G401 (cell line): Measurements from ENCODE around the gene ZGPAT. TPM values are rescaled to one million over a fixed set of nuclear protein-coding genes. Genes with fewer than 3 reads are reported as not detected.

ENCODE experiments used
- DNase-seq: peaks from one replicate; pipeline ENCODE4 v3.0.0-alpha.2; 2015; ENCODE audit warnings: low spot score
- in situ Hi-C: cut with HindIII; loops from 2 replicates; pipeline ENCODE4 v1.10.0; 2016; ENCODE audit warnings: low sequenced_read_pairs, mixed read lengths
- total RNA-seq: library from RNA; depleted of rRNA; stranded (reverse); fragments of >200 nt; shearing (Covaris generic); gene quantifications from 2 replicates; pipeline ENCODE4 v1.2.3, GENCODE V29; 2014

ZGPAT gene
- total RNA-seq, 1 experiment from 2014 or later, result 52.7 TPM

DNA sequence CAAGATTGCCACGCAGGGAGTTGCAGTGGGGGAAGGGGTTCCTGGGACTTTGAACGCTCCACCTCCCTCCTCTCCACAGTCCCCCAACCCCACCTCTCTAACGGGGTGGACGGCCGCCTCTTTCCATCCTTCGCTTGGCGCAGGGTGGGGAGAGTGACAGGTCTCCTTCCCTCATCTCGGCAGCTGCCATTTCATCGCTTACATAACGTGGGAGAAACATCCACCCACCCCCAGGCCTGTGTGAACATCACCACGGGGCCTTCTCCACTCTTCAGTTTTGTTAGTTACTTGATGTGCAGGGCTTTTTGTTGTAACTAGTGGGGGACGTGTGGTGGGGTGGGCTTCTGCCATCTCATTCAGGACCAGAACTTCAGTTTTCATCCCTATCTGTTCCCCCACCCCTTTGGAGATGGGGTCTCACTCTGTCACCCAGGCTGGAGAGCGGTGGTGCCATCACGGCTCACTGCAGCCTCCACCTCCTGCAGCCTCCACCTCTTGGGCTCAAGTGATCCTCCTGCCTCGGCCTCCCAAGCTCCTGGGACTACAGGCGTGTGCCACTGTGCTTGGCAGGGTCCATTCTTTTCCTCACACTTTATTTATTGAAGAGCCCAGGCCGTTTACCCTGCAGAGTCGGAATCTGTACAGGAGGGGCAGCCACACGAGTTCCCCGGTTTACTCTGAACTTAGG is 32.0 kb upstream of the ZGPAT start:
- in situ Hi-C loops, result no loop called here

DNA sequence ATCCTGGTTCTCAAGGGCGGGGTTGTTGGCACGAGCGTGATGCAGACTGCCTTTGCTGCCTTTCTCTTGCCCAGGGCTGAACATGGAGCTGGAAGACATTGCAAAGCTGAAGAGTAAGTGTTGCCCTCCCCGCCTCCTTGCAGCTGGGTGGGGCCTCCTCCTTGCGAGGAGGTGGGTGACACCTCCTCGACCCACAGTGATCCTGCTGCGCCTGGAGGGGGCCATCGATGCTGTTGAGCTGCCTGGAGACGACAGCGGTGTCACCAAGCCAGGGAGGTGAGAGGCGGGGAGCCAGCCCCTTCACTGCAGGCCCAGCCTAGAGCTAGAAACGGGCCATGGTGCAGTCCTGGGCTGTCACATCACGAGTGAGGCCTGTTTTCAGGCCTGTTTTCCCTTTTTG is 29.8 kb upstream of the ZGPAT start:
- no peak for DNase-seq
- in situ Hi-C loops, result no loop called here

More for the DNA sequence above, 32.0 kb upstream of the ZGPAT start:
- DNase-seq, result no peak

DNA sequence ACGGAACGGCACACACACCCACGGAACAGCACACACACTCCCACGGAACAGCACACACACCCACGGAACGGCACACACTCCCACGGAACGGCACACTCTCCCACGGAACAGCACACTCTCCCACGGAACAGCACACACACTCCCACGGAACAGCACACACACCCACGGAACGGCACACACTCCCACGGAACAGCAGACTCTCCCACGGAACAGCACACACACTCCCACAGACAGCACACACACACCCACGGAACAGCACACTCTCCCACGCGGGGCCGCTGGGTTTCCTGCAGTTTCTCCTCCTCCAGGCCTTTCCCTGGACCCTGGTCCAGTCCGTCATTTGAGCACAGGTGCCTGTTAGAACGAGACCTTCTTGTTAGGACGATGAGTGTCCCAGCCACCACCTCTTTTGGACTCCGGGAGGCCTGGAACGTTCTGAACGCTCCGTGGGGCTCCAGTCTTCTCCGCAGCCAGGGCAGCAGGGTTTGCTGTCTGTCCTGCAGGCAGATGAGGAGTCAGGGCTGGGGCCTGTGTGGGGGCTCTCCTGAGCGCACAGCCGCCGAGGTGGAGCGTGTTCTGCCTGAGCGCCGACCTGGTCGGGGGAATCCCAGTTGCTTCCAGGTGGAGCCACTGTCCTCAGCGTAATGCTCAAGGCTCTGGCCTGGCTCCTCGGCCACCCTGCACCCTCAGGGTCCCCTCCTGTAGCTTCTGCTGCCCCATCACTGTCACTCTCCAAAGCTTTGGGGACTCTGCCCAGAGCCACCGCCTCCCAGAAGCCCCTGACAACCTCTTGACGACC is 29.0 kb upstream of the ZGPAT start:
- no peak for DNase-seq
- in situ Hi-C loops, result no loop called here

DNA sequence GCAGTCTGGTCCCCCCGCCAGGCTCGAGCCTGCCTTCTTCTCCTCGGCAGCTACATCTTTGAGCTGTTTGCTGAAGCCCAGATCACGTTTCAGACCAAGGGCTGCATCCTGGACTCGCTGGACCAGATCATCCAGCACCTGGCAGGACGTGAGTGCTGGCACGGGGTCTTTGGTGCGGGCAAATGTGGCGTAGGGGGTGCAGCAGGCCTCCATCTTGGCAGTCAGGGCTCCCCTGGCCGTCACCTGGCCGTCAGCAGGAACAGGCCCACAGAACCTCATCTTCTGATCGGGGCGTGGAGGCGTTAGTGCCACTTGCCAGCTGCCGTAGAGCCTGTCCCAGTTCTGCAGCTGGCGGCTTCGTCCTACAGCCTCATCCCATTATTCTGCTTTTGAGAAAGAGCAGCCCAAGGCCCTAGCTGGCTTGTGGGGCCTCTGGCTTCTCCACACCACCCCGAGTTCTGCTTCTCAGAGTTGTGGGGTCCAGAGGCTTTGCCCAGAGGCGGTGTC is 28.0 kb upstream of the ZGPAT start:
- in situ Hi-C loops, result no loop called here
- no peak for DNase-seq

GRCh38 chr20:63680427-63680826 is 27.4 kb upstream of the ZGPAT start:
- peak; percentile 38 for DNase-seq
- in situ Hi-C loops, result no loop called here

- DNase-seq, result no peak
- in situ Hi-C loops, result no loop called here
Observed at GRCh38 chr20:63680857-63681608, 26.8 kb upstream of the ZGPAT start.

DNA sequence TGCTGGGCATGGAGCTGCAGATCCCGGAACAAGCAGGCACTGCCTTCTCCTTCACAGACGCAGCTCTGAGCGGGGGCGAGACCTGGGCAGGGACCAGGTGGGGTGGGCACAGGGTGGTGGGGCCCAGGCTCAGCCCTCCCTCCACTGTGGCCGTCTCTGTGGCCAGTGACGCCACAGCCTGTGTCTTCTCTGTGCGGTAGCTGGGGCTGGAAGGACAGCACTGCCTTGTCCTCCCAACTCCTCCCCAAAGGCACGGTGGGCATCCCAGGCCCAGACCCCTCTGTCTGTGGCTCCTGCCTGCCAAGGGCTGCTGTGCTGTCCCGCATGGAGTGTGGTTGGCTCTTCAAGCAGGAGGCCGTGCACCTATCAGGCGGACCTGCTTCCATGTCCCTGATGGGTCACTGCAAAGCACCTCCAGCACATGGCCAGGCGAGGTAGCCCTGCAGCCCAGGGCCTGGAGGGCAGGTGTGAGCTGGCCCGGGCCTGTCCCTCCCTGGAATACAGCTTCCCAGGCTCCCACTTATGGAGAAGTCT is 26.2 kb upstream of the ZGPAT start:
- no peak for DNase-seq
- in situ Hi-C loops, result no loop called here

DNA sequence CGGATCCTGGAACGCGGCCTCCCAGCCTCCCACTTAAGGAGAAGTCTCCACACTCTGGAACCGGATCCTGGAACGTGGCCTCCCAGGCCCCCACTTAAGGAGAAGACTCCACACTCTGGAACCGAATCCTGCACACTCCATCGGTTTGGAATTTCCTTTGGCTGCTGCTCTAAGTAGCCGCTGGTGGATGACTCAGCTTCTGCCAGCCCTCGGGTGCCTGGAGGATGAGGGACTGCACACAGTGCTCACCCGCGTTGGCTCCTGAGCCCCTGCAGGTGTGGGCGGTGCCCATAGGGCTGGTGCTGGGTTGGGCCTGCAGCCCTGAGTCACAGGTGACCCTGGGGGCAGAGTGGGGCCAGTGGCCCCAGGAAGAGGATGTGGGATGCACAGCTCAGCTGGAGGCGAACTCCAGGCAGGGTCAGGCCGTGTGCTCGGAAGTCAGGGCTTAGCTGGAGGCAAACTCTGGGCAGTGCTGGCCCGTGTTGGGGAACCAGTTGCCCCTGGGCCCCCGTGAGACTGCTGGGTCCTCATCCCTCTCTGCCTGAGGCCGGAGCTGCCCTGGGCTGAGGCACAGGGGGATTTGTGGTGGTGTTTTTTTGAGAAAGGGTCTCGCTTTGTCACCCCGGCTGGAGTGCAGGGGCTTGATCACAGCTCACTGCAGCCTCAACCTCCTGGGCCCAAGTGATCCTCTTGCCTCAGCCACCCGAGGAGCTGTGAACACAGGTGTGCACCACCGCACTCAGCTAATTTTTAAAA is 25.3 kb upstream of the ZGPAT start:
- no peak for DNase-seq
- in situ Hi-C loops, result no loop called here

- in situ Hi-C loops, result no loop called here
- no peak for DNase-seq
Observed at GRCh38 chr20:63685269-63686026, 22.4 kb upstream of the ZGPAT start.

DNA sequence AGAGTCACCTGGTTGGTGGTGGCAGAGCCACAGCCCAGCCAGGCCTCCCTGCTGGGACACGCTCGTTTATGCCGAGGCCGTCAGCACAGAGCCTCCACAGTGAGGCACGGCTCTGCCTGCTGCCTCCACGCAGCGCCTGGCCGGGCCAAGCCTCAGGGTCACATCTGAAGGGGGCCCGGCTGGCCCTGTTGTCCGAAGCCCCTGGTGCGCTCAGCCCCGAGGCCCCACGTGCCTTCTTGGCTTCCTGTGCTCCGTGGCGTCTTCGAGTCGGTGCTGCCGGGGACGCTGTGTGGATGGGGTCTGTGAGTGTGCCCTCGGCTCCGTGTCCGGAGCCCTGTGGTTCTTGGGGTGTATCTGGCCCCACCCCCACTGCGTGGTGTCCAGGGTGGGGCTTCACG is 21.7 kb upstream of the ZGPAT start:
- in situ Hi-C loops, result no loop called here
- DNase-seq, result no peak

GRCh38 chr20:63686492-63687321 is 21.1 kb upstream of the ZGPAT start:
- in situ Hi-C loops, result no loop called here
- DNase-seq, result no peak

GRCh38 chr20:63687419-63688178 is 20.2 kb upstream of the ZGPAT start:
- no peak for DNase-seq
- in situ Hi-C loops, result no loop called here

DNA sequence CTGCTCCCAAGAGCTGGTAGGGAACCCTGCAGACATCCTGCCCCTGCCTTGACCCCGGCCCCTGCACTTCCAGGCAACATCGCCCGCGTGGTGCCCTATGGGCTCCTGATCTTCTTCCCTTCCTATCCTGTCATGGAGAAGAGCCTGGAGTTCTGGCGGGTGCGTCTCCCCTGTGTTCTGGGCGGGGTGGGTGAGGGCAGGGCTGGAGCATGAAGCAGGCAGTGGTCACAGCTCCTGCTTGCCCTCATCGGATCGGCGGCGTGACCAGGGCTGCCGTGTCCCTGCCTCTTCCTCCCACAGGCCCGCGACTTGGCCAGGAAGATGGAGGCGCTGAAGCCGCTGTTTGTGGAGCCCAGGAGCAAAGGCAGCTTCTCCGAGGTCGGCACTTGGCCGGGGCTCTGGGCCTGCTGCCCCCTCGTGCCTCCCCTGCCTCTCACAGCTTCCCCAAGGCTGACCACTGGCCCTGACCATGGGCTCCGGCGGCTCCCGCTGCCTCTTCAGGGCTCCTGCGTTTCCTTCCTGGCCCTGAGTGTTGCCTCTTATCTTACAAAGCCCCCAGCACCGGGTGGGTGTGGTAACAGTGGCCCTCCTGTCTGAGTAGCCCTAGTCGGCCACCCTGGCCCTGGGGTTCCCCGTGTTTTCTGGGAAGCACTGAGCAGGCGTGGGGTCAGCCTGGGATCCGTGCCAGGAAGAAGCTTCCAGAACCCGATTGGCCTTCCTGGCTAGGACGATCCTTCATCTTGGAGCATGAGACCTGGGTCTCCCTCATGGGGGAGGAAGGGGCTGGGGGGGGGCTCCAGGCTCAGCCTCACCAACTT is 19.4 kb upstream of the ZGPAT start:
- in situ Hi-C loops, result no loop called here
- no peak for DNase-seq

DNA sequence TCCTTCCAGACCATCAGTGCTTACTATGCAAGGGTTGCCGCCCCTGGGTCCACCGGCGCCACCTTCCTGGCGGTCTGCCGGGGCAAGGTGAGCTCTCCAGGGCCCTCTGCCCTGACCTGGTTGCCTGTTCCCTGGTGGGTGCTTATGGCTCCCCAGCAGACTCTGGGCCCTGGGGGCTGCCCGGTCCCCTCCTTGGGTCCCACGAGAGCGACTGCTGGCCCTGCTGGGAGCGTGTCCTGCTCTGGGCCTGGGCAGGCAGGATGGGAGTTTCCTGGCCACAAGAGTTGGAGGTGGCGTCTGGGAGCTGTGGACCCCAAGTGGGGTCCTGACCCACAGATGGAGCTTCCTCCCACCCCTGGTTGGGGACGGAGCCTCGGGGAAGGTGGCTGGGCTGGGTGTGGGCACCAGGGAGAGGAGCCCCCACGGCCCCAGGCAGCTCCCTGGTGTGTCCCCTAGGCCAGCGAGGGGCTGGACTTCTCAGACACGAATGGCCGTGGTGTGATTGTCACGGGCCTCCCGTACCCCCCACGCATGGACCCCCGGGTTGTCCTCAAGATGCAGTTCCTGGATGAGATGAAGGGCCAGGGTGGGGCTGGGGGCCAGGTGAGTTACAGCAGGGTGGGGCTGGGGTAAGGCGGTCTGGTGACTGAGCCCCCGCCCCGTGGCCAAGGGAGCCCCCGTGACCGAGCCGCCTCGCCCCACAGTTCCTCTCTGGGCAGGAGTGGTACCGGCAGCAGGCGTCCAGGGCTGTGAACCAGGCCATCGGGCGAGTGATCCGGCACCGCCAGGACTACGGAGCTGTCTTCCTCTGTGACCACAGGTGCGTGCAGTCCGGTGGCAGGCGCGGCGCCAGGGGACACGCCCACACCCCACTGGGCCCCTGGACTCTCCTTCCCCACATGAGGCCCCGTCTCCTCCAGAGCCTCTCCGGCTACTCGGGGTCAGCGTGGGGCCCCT is 18.5 kb upstream of the ZGPAT start:
- in situ Hi-C loops, result no loop called here
- no peak for DNase-seq
